Loucy (cell line): ENCODE measurements around the gene SLC38A10.

Source experiments
- H2AFZ ChIP-seq: fragments of 200-600 bp; sonication (generic); 2 replicates; pipeline ENCODE4 v1.6.0; 2016; ENCODE audit warnings: antibody characterized with exemption, mild to moderate bottlenecking, low read length, moderate library complexity
- H3F3A ChIP-seq: fragments of 200-600 bp; 2 replicates; pipeline ENCODE4 v1.6.0; 2016; ENCODE audit warnings: antibody characterized with exemption, low read depth, mild to moderate bottlenecking
- H3K27me3 ChIP-seq: fragments of 200-600 bp; sonication (generic); 2 replicates; pipeline ENCODE4 v1.6.1; 2014; ENCODE audit warnings: low read length, mild to moderate bottlenecking; ENCODE audit not compliant: insufficient read depth, poor library complexity, severe bottlenecking
- H3K36me3 ChIP-seq: fragments of 200-600 bp; sonication (generic); 2 replicates; pipeline ENCODE4 v1.6.1; 2016; ENCODE audit warnings: low read length; ENCODE audit not compliant: insufficient read depth
- H3K4me1 ChIP-seq: fragments of 200-600 bp; sonication (generic); 2 replicates; pipeline ENCODE4 v1.5.1; 2014; ENCODE audit warnings: low read length, mild to moderate bottlenecking; ENCODE audit not compliant: insufficient read depth, poor library complexity, severe bottlenecking
- H3K4me2 ChIP-seq: fragments of 200-600 bp; sonication (generic); 2 replicates; pipeline ENCODE4 v1.6.0; 2014; ENCODE audit warnings: antibody characterized with exemption, low read length, low read depth, mild to moderate bottlenecking; ENCODE audit not compliant: poor library complexity, severe bottlenecking
- H3K4me3 ChIP-seq: fragments of 200-600 bp; sonication (generic); 2 replicates; pipeline ENCODE4 v1.5.1; 2014; ENCODE audit warnings: low read length, mild to moderate bottlenecking, mixed read lengths; ENCODE audit not compliant: poor library complexity, severe bottlenecking
- H3K79me2 ChIP-seq: fragments of 200-600 bp; sonication (generic); 2 replicates; pipeline ENCODE4 v1.6.1; 2014; ENCODE audit warnings: low read length; ENCODE audit not compliant: insufficient read depth
- H3K9ac ChIP-seq: fragments of 200-600 bp; sonication (generic); 2 replicates; pipeline ENCODE4 v1.6.0; 2014; ENCODE audit warnings: mild to moderate bottlenecking, low read depth, low read length, moderate library complexity; ENCODE audit not compliant: poor library complexity, severe bottlenecking
- H3K9me2 ChIP-seq: fragments of 200-600 bp; sonication (generic); replicated peaks from 2 replicates; pipeline ENCODE4 v1.6.1; 2016; ENCODE audit warnings: low read depth, low read length, mixed read lengths
- H3K9me3 ChIP-seq: fragments of 200-600 bp; sonication (generic); 2 replicates; pipeline ENCODE4 v1.6.1; 2014; ENCODE audit warnings: mild to moderate bottlenecking, antibody characterized with exemption, low read length, low read depth; ENCODE audit not compliant: insufficient read depth
- H4K20me1 ChIP-seq: fragments of 200-600 bp; sonication (generic); 2 replicates; pipeline ENCODE4 v1.6.0; 2014; ENCODE audit warnings: antibody characterized with exemption, low read length, mild to moderate bottlenecking; ENCODE audit not compliant: insufficient read depth, poor library complexity, severe bottlenecking
- CTCF ChIP-seq: fragments of 200-600 bp; sonication (generic); conservative IDR thresholded peaks from 2 replicates; pipeline ENCODE4 v1.5.1; 2014; ENCODE audit warnings: mild to moderate bottlenecking, antibody characterized with exemption, low read length
- EZH2phosphoT487 ChIP-seq: fragments of 200-600 bp; IDR thresholded peaks from 2 replicates; pipeline ENCODE4 v1.6.1; 2018; ENCODE audit warnings: antibody characterized with exemption, mild to moderate bottlenecking, moderate library complexity, borderline replicate concordance

The SLC38A10 gene

GRCh38 chr17:81240761-81241160 lies 54.3 kb downstream of the SLC38A10 start:
- Histone ChIP-seq H3F3A (no peaks in the 10 kb centered on the region), H3K9me2 (no peaks in the 10 kb centered on the region), H3K9me3 (no peaks in the 10 kb centered on the region), H3K4me1 (peaks cover 35% of the 10 kb centered on the region), H4K20me1 (peaks cover 22% of the 10 kb centered on the region), H3K4me3 (peak overlapping the region; percentile 95), H3K79me2 (peaks cover 55% of the 10 kb centered on the region), H3K36me3 (no peaks in the 10 kb centered on the region; the same call in 1 of the 2 replicates), H3K27me3 (no peaks in the 10 kb centered on the region), H3K4me2 (peak overlapping the region; percentile 97), H2AFZ (no peak overlapping the region), H3K9ac (peak overlapping the region; percentile 87)
- TF ChIP-seq EZH2phosphoT487 (no peak), CTCF (no peak)

- Histone ChIP-seq H3K9me2 (no peaks in the 10 kb centered on the region), H3K4me1 (peaks cover 35% of the 10 kb centered on the region), H4K20me1 (peaks cover 22% of the 10 kb centered on the region), H3K4me2 (peak overlapping the region; percentile 97), H3K36me3 (no peaks in the 10 kb centered on the region; the same call in 1 of the 2 replicates), H3K79me2 (peaks cover 59% of the 10 kb centered on the region), H3F3A (no peaks in the 10 kb centered on the region), H3K4me3 (peak overlapping the region; percentile 95), H3K27me3 (no peaks in the 10 kb centered on the region), H3K9ac (peak overlapping the region; percentile 87), H2AFZ (no peak overlapping the region), H3K9me3 (no peaks in the 10 kb centered on the region)
- TF ChIP-seq EZH2phosphoT487 = no peak
- TF ChIP-seq CTCF = no peak
These were observed 55.2 kb downstream of the SLC38A10 start for GRCh38 chr17:81239714-81240555.

- peaks cover 22% of the 10 kb centered on the region for H4K20me1 ChIP-seq
- H3K9me2 ChIP-seq = no peaks in the 10 kb centered on the region
- H3K4me1 ChIP-seq = peaks cover 35% of the 10 kb centered on the region
- no peaks in the 10 kb centered on the region for H3K9me3 ChIP-seq
- H3K4me3 ChIP-seq = peak within 1 kb of the TSS; percentile 95
- H3K4me2 ChIP-seq = peak within 1 kb of the TSS; percentile 97
- H3K79me2 ChIP-seq = peaks cover 59% of the 10 kb centered on the region
- H2AFZ ChIP-seq = peak within 1 kb of the TSS; percentile 90
- H3F3A ChIP-seq = no peaks in the 10 kb centered on the region
- H3K9ac ChIP-seq = peak within 1 kb of the TSS; percentile 90
- H3K36me3 ChIP-seq = no peaks in the 10 kb centered on the region
- no peaks in the 10 kb centered on the region for H3K27me3 ChIP-seq
- TF ChIP-seq EZH2phosphoT487 (no peak), CTCF (no peak)
These were observed 56.0 kb downstream of the SLC38A10 start, which contains the start of the genes NDUFAF8 and TEPSIN for GRCh38 chr17:81238815-81239713. NDUFAF8 (plus strand) TSS chr17:81239318; CDS start chr17:81239364, 46 bp downstream. TEPSIN (minus strand) TSS chr17:81239055; CDS start chr17:81239033, 22 bp downstream.
